GM18526 (cell line): Measurements from ENCODE around the gene TMEM184A.

Source experiments
- POLR2A ChIP-seq: IDR thresholded peaks from 3 replicates; pipeline ENCODE4 v1.6.1; 2011; ENCODE audit not compliant: insufficient read length; ENCODE audit errors: extremely low read depth

The TMEM184A gene

DNA sequence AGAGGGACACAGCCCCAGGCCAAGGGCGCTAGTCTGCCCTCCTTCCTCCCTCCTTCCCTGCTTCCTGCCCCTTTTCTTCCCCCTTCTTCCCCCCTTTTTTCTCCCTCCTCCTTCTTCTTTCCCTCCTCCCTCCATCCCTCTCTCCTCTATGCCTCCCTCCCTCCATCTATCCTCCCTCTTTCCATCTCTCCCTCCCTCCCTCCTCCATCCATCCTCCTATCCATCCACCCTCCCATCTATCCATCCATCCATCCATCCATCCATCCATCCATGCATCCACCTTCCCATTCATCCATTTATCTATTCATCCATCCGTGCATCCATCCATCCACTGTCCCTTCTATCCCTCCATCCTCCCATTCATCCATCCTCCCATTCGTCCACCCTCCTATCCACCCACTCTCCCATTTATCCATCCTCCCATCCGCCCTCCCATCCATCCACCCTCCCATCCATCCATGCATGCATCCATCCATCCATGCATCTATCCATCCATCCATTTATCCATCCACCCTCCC lies 38.0 kb upstream of the TMEM184A start:
- no peak for TF ChIP-seq POLR2A

DNA sequence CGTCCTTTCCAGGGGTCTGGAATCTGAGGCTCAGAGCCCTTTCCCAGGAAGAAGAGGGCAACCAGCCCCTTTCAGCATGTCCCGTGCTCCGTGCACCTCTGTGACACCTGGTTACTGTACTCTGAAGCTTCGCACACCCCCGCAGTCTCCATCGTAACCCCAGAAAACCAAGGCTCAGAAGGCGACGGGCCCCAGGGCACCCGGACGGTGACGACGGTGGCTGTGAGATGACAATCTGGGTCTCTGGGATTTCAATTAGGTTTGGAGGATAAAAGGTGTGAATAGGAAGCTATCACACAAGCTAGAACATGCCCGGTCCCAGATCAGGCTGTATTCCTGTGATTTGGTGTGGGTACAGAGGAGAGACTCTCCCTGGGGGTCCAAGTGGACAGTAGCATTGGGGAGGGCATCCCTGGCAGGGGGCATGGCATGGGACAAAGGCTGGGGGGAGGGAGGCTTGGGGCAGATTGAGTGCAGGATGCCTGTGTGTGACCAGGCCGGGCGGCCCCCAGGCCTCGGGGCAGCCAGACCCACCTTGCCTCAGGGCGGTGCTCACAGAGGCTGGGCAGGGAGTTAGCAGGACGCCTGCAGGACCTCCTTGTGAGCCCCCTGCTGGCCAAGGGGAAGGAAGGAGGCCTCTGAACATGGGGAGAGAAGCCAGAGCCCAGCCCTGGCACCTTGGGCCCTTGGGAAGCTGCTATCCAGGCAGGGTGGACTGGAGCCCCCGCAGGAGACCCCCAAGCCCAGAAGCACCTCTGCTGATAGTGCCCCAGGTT lies 37.3 kb upstream of the TMEM184A start:
- no peak for TF ChIP-seq POLR2A

DNA sequence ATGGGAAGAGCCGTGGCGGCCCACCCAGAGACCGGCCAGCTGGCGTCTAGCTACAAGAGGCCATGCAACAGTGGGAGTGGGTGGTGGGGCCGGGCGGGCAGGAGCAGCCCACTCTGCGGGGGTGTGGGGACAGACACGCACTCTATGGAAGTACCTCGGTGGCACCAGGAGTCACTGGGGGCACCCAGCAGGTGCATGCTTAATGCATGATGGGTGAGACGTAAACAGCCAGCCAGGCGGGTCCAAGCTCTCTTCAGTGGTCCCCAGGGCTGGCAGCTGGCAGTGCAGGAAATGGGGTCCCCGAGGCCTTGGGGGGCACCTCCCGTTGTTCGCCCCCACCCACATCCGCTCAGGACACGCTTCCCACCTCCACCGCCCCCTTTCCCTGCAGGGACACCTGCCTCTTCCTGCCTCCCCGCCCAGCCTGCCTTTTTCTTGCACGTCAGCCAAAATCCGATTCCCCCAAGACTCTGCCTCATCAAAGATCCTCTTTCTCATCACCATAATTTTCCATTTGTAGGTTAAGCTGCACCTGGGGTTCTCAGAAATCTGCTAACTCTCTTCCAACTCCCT lies 36.4 kb upstream of the TMEM184A start:
- no peak for TF ChIP-seq POLR2A

- TF ChIP-seq POLR2A, result no peak
Observed at GRCh38 chr7:1591876-1592275, 35.9 kb upstream of the TMEM184A start.

GRCh38 chr7:1591396-1591795 lies 35.4 kb upstream of the TMEM184A start:
- no peak for TF ChIP-seq POLR2A

DNA sequence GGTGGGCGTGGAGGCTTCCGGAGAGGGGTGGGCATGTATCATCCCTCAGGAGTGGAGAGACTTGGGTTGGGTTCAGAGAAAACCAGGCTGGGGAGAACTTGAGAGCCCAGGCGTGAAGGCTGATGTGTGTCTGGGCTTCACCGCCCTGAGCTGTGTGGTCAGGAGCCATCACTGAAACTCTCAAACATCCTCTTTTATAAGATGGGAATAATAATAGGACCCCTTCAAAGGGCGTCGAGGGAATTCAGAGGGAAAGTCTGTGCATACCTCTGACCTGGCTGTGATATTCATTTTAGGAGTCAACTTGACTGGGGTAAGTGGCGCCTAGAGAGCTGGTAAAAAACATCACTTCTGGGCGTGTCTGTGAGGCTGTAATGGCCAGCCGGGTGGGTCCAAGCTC lies 34.9 kb upstream of the TMEM184A start:
- TF ChIP-seq POLR2A, result no peak

DNA sequence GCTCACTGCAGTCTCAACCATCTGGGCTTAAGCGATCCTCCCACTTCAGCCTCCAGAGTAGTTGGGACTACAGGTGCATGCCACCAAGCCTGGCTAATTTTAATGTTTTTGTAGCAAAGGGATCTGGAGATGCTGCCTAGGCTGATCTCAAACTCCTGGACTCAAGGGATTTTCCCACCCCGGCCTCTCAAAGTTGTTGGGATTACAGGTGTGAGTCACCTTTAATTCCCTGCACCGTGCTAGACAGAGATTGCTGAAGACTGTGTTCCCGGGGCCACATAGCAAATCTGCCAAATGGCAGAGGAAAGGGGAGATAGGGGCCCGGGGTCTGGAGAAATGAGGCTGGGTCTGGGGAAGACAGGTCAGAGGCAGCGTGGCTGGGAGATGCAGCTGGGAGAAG lies 34.5 kb upstream of the TMEM184A start:
- TF ChIP-seq POLR2A, result no peak

DNA sequence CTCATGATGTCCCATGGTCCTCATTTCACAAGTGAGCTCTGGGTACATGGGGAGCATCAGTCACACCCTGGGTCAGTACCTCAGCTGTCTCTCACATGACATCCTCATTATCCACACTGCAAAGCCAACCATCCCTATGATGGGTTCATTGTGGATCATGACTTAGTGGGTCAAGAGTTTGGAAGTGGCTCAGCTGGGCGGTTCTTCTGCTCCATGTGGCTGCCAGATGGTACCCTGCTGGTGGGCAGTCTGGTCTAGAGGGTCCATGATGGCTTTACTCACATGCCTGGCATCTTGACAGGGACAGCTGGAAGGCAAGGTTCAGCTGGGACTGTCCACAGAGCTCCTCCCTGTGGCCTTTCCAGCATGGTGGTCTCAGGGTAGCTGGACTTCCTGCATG lies 33.0 kb upstream of the TMEM184A start:
- TF ChIP-seq POLR2A, result no peak

- no peak for TF ChIP-seq POLR2A
Observed at GRCh38 chr7:1587738-1588137, 31.7 kb upstream of the TMEM184A start.

DNA sequence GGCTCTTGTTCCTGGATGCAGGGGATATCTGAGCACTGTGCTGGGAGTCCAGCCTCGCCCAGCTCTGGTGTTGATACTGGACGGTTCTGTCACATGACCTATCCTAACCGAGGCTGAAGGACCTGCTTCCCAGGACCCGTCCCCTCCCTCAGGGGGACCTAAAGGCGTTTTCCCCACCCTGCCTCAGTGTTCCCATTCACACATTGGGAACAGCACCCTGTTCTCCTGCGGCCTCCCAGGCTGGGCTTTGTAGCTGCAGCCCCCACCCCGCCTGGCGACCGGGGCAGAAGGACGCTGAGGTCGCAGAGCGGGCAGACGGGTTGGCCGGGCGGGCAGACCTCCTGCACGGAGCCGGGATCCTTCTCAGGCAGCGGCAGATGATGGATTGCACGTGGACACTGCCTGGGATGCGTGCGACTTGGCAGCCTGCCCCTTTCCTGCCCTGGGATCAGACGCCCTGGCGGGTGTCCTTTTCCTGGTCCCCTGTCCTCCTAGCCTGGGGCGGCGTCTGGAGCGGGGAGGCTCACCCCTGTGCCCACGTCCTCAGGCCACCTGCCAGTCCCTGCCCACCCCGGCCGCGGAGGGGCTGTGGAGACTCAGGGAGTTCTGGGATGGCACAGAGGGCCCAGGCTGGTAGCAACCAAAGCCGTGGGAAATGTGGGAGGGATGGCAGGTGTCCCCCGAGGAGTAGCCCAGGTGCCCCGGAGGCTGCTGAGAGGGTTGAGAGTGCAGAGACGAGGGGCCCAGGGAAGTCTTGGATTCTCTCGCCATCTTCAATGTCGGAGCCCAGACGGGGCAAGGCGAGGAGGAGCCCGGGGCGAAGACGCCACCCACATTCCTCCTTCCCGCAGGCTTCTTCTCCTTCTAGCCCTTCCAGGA lies 31.1 kb upstream of the TMEM184A start:
- TF ChIP-seq POLR2A, result no peak

- TF ChIP-seq POLR2A, result no peak
Observed at GRCh38 chr7:1586126-1586826, 30.3 kb upstream of the TMEM184A start.

DNA sequence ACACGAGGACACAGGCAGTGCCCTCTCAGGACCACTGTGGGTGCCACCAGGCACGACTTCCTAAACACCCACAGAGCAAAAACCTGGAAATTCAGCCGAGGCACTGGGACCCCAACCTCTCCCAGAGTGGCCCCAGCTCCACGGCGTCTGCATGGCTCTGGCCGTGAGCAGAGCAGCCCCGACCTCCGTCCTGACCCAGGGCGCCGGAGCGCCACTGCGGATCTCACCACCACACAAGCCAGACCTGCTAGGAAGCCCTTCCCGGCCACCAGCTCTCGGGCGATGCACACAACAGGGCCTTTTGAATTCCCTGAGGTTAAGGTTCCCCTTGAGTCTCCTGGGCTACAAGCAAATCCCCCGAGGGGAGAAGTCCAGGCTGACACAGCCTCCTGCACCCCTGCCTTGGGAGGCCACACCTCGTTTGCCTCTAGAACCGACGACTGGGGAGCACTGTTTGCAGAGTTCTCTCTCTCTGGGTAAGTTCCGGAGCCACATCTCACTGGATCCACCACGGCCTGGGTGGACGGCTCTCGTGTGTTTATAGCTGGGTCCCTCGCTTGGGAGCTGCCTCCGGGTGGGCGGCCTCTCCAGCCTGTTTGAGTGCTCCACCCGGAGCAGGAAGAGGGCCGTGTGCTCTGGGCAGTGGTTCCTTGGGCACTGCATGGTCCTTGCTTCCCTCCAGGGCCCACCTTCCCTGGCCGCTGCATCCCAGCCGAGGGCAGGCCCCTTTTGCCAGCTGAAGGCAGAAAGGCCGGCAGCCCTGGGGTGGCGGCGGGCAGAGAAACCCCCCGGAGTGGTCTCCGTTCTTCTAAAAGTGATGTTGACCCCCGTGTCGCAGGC lies 29.4 kb upstream of the TMEM184A start:
- no peak for TF ChIP-seq POLR2A

- TF ChIP-seq POLR2A, result no peak
Observed at GRCh38 chr7:1584700-1585099, 28.7 kb upstream of the TMEM184A start.

- no peak for TF ChIP-seq POLR2A
Observed at GRCh38 chr7:1580422-1581030, 24.5 kb upstream of the TMEM184A start.
